ENCODE data around the gene TAF1B.
A peak's percentile ranks its signal among the peaks of the same experiment; 100 is the strongest.

The TAF1B gene

GRCh38 chr2:9843229-9844035, at the start of gene TAF1B:
Gene TAF1B (plus strand): TSS chr2:9843474. CDS start chr2:9843542, 68 bp downstream.
- TF ChIP-seq, protein P1, sequence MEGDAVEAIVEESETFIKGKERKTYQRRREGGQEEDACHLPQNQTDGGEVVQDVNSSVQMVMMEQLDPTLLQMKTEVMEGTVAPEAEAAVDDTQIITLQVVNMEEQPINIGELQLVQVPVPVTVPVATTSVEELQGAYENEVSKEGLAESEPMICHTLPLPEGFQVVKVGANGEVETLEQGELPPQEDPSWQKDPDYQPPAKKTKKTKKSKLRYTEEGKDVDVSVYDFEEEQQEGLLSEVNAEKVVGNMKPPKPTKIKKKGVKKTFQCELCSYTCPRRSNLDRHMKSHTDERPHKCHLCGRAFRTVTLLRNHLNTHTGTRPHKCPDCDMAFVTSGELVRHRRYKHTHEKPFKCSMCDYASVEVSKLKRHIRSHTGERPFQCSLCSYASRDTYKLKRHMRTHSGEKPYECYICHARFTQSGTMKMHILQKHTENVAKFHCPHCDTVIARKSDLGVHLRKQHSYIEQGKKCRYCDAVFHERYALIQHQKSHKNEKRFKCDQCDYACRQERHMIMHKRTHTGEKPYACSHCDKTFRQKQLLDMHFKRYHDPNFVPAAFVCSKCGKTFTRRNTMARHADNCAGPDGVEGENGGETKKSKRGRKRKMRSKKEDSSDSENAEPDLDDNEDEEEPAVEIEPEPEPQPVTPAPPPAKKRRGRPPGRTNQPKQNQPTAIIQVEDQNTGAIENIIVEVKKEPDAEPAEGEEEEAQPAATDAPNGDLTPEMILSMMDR (conservative IDR thresholded peaks at IDR 0.05; ENCODE audit: low read depth), result peak; percentile 63
- DNase-seq (ENCODE audit: low spot score), result peak; percentile 94
- H3K27ac ChIP-seq, result peak within 1 kb of the TSS; percentile 95
- POLR2A ChIA-PET (ENCODE audit: low non-redundant PET), result interaction anchor here (0.6 to 2.0 kb wide), 11 partner anchors 10 to 373 kb away, joined by 3 to 10 read pairs (median 3); no protein-coding TSS in a partner anchor
- CTCF ChIA-PET, result interaction anchor here (0.6 to 4.1 kb wide), 5 partner anchors 12 to 128 kb away, joined by 3 to 37 read pairs (median 8); no protein-coding TSS in a partner anchor

- TF ChIP-seq, protein P1 (conservative IDR thresholded peaks at IDR 0.05; ENCODE audit: low read depth), result no peak
- no peak for DNase-seq (ENCODE audit: low spot score)
- H3K27ac ChIP-seq, result no peak overlapping the region
- POLR2A ChIA-PET (ENCODE audit: low non-redundant PET), result no interaction called here
- CTCF ChIA-PET, result interaction anchor here (0.5 to 1.0 kb wide), 2 partner anchors 20 to 24 kb away, joined by 3 to 8 read pairs; no protein-coding TSS in a partner anchor
Measured at GRCh38 chr2:9793918-9794717, 49.2 kb upstream of the TAF1B start.

DNA sequence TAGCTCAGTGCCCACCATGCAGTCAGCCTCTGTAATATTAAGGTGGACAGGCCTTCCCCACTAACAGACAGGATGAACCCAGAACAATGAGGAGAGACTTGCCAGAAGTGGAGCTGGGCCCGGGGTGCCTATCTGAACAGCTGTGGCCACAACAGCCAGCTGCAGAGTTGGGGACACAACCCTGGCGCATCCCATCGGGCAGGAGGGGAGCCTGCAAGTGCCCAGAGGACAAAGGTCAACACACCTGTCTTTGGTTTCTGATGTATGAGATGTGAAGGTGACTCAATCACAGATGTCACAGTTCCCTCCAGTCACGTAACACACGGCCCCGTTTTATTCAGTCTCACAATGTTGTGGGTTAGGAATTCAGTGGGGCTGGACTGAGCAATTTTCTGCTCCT, 48.2 kb upstream of the TAF1B start:
- ChIA-PET CTCF (no interaction called here), POLR2A (ENCODE audit: low non-redundant PET) (no interaction called here)
- no peak overlapping the region for H3K27ac ChIP-seq
- TF ChIP-seq, protein P1 (conservative IDR thresholded peaks at IDR 0.05; ENCODE audit: low read depth), result no peak
- no peak for DNase-seq (ENCODE audit: low spot score)

DNA sequence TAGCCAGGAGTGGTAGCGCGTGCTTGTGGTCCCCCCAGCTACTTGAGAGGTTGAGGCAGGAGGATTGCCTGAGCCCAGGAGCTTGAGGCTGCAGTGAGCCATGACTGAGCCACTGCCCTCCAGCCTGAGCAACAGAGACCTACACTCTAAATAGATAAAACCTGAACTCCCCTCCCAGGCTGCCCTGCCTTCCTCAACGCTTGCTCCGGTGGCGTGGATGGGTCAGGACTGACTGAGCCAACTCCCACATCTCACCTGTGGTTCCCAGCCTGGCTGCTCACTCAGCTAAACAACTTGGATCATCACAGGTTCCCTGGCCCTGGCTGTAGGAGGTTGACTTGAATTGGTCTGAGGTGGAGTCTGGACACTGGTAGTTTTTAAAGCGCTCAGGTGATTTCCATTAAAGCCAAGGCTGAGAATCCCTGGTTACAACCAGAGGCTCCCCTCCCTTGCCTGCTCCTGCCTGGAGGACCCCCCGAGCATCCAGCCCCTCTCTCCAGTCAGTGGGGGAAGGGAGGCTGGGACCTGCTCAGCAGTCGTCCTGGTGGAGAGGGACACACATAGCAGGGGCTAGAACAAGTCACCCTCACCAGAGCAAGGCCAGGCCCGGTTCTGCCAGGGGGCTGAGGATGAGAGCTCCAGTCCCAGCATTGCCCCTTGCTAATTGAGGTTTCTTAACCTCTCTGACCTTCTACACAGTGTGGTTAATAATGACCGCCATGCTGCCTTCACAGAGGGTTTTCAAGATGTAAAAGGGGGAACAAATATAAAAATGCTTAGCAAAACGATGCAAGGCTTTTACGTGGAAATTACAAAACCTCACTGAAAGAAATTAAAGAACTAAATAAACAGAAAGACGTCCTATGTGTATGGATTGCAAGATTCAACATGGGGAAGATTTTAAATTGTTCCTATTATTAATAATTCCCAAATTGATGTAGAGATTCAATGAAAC, 46.9 kb upstream of the TAF1B start:
- CTCF ChIA-PET, result interaction anchor here (0.9 to 1.3 kb wide), 3 partner anchors 26 to 193 kb away, joined by 4 to 6 read pairs (median 5); no protein-coding TSS in a partner anchor
- TF ChIP-seq, protein P1 (conservative IDR thresholded peaks at IDR 0.05; ENCODE audit: low read depth), result no peak
- no peak for DNase-seq (ENCODE audit: low spot score)
- no peak overlapping the region for H3K27ac ChIP-seq
- POLR2A ChIA-PET (ENCODE audit: low non-redundant PET), result no interaction called here

DNA sequence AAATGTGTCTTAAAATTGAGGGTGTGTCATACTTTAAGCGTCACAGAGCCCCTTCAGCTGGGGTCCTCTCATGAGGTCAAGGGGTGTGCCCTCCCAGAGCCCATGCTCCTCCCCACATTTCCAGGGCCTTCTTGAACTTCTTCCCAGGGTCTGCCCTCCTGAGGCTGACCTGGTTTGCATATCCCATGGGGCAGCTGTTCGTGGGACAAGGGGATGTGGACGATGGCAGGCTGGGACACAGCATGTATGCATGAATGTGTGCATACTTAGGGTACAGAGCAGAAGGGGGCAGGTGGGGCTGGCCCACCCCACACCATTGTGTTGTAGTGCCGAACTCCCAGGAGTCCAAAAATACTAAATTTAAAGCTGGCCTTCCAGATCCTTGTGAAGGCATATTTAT, 46.2 kb upstream of the TAF1B start:
- TF ChIP-seq, protein P1 (conservative IDR thresholded peaks at IDR 0.05; ENCODE audit: low read depth), result no peak
- DNase-seq (ENCODE audit: low spot score), result no peak
- ChIA-PET CTCF (interaction anchor here (0.9 to 4.8 kb wide), 6 partner anchors 26 to 193 kb away, joined by 3 to 23 read pairs (median 4); partner anchors contain the start of gene TAF1B), POLR2A (ENCODE audit: low non-redundant PET) (no interaction called here)
- peak overlapping the region; percentile 47; the same call in 1 of the 2 replicates for H3K27ac ChIP-seq

Data from RWPE1 (cell line).